HG03432 (cell line): Measurements from ENCODE around the gene SEMA6D.

Source experiments
- ATAC-seq: cut with Tn5 transposase; IDR thresholded peaks from one replicate; pipeline ENCODE4 v1.9.1; 2021; ENCODE audit warnings: mild to moderate bottlenecking, moderate library complexity; ENCODE audit not compliant: unreplicated experiment

Gene SEMA6D

GRCh38 chr15:47820747-47821319 lies 103.5 kb downstream of the SEMA6D start:
- no peak for ATAC-seq

GRCh38 chr15:47822048-47822447 lies 104.7 kb downstream of the SEMA6D start:
- ATAC-seq = no peak
